GM12878 (cell line): ENCODE results near the gene RPLP2. TPM values are rescaled to one million over a fixed set of nuclear protein-coding genes. Genes with fewer than 3 reads are reported as not detected.

Experiments
- ATAC-seq: fragments of 200-7000 bp; cut with Tn5 transposase; 3 replicates; pipeline ENCODE4 v1.9.1; 2020; ENCODE audit warnings: mild to moderate bottlenecking, moderate library complexity
- BruUV-seq: library from RNA; stranded (reverse); fragments of 400-500 nt; replicated peaks from 2 replicates; lab custom pipeline; 2021; lab: Mats Ljungman, UMichigan
- CTCF ChIA-PET: fragments of 300-600 bp; sonication (Branson Sonifier 250); formaldehyde crosslinking; extraction: SDS; loops from one replicate; lab custom pipeline; 2021; ENCODE audit warnings: inconsistent platforms; lab: Yijun Ruan, JAX
- POLR2A ChIA-PET: fragments of 350-600 bp; formaldehyde crosslinking; extraction: SDS; loops from one replicate; lab custom pipeline; 2021; ENCODE audit warnings: inconsistent platforms; lab: Charles Lee
- RAD21 ChIA-PET: fragments of 300-600 bp; sonication (Branson Sonifier 250); formaldehyde crosslinking; loops from one replicate; lab custom pipeline; 2023; ENCODE audit warnings: antibody characterized with exemption; ENCODE audit not compliant: unreplicated experiment; lab: Charles Lee
- SMC1A ChIA-PET: fragments of 300-600 bp; sonication (Branson Sonifier 250); formaldehyde crosslinking; loops from one replicate; lab custom pipeline; 2023; ENCODE audit not compliant: unreplicated experiment, uncharacterized antibody; lab: Charles Lee
- DNase-seq: peaks from one replicate; pipeline ENCODE4 v3.0.0-alpha.2; 2011; ENCODE audit warnings: low read depth, low spot score
- FAIRE-seq: peaks from 3 replicates; lab custom pipeline; 2011; peaks lifted over from hg19 to GRCh38; lab: Jason Lieb, UNC
- H2AFZ ChIP-seq: 2 replicates; pipeline ENCODE4 v1.6.0; 2011; ENCODE audit warnings: low read depth, low read length, control low read depth; ENCODE audit not compliant: control insufficient read depth
- H3K27ac ChIP-seq: 2 replicates; pipeline ENCODE4 v1.5.1; 2011; ENCODE audit warnings: control low read depth; ENCODE audit not compliant: control insufficient read depth, insufficient read depth
- H3K27me3 ChIP-seq, 2 experiments: replicated peaks in 1 of 2; 2 replicates each; pipeline versions ENCODE4 v1.6.0 to v1.6.1; 2011; ENCODE audit warnings: low read length in 1 of 2; ENCODE audit not compliant: control insufficient read depth in 2 of 2, insufficient read depth in 2 of 2
- H3K36me3 ChIP-seq, 2 experiments: 2 replicates each; pipeline ENCODE4 v1.5.1; 2011; ENCODE audit warnings: low read length in 1 of 2; ENCODE audit not compliant: control insufficient read depth in 2 of 2, insufficient read depth in 2 of 2
- H3K4me1 ChIP-seq: 2 replicates; pipeline ENCODE4 v1.6.1; 2011; ENCODE audit warnings: mild to moderate bottlenecking, low read length, moderate library complexity, mixed read lengths; ENCODE audit not compliant: control insufficient read depth, insufficient read depth
- H3K4me2 ChIP-seq: 2 replicates; pipeline ENCODE4 v1.6.0; 2011; ENCODE audit warnings: control low read depth; ENCODE audit not compliant: control insufficient read depth, insufficient read depth
- H3K4me3 ChIP-seq: fragments of 200-600 bp; sonication (generic); 2 replicates; pipeline ENCODE4 v1.5.1; 2016
- H3K79me2 ChIP-seq: 2 replicates; pipeline ENCODE4 v1.6.0; 2011; ENCODE audit warnings: low read length; ENCODE audit not compliant: control insufficient read depth, insufficient read depth
- H3K9ac ChIP-seq: 2 replicates; pipeline ENCODE4 v1.8.0; 2011; ENCODE audit warnings: low read length, control low read depth, mixed read lengths; ENCODE audit not compliant: control insufficient read depth, insufficient read depth
- H3K9me3 ChIP-seq: replicated peaks from 3 replicates; pipeline ENCODE4 v1.5.1; 2011; ENCODE audit warnings: mild to moderate bottlenecking, low read length; ENCODE audit not compliant: control insufficient read depth, insufficient read depth
- H4K20me1 ChIP-seq: 2 replicates; pipeline ENCODE4 v1.6.0; 2011; ENCODE audit not compliant: control insufficient read depth, insufficient read depth
- E2F8 ChIP-seq: fragments of 450-650 bp; IDR thresholded peaks from 2 replicates; pipeline ENCODE4 v1.6.1; 2018; ENCODE audit warnings: mild to moderate bottlenecking, low read depth, moderate library complexity; ENCODE audit not compliant: partially characterized antibody
- MXI1 ChIP-seq: fragments of 150-350 bp; IDR thresholded peaks from 2 replicates; pipeline ENCODE4 v1.6.1; 2011; ENCODE audit warnings: low read depth, mild to moderate bottlenecking, inconsistent platforms, low read length, improper control_type of control experiment
- NR2C2 ChIP-seq: IDR thresholded peaks from 2 replicates; pipeline ENCODE4 v1.6.1; 2011; ENCODE audit warnings: borderline replicate concordance, low read depth; ENCODE audit not compliant: control insufficient read depth, insufficient read length
- PML ChIP-seq: IDR thresholded peaks from 2 replicates; pipeline ENCODE4 v1.6.1; 2012; ENCODE audit warnings: low read length, inconsistent platforms
- POLR2AphosphoS5 ChIP-seq: IDR thresholded peaks from 2 replicates; pipeline ENCODE4 v1.6.1; 2011; ENCODE audit warnings: mild to moderate bottlenecking, low read length, inconsistent platforms
- WGBS: methylation state at CpG from one replicate; pipeline ENCODE4 v1.1.6; 2016; ENCODE audit warnings: low lambda C conversion rate; ENCODE audit not compliant: insufficient replicate concordance, insufficient coverage; ENCODE audit errors: missing lambda C conversion rate; 5-methylcytosine and 5-hydroxymethylcytosine counted together
- in situ Hi-C: fragments of 300-500 bp; cut with MboI; formaldehyde crosslinking; loops from 9 replicates; pipeline ENCODE4 v1.14.3; 2018; ENCODE audit warnings: mixed read lengths
- intact Hi-C: fragments of 100-400 bp; cut with micrococcal nuclease; formaldehyde crosslinking; loops from one replicate; pipeline ENCODE4 v1.14.2; 2022; ENCODE audit not compliant: unreplicated experiment
- polyA plus RNA-seq, 11 experiments: library from polyadenylated mRNA; depleted of rRNA in 4 of 11; unstranded in 6 of 11; stranded (reverse) in 5 of 11; fragments of >200 nt; fragmentation: Nextera tagmentation in 4 of 11; fragmentation: Illumina TruSeq in 1 of 11; extraction: Ambion mirVana in 4 of 11; extraction: Trizol in 1 of 11; gene quantifications; 1 replicate in 1 of 11; 2 replicates in 10 of 11; pipeline versions ENCODE4 v1.2.1 to v1.2.3, GENCODE V29; 2011 to 2016; ENCODE audit warnings: inconsistent platforms in 2 of 11, missing spikeins in 2 of 11, low read depth in 1 of 11
- total RNA-seq, 4 experiments: library from RNA; depleted of rRNA in 3 of 4; stranded (reverse); fragments of >200 nt in 3 of 4; fragmentation: Illumina TruSeq in 1 of 4; extraction: Trizol in 1 of 4; gene quantifications; 2 replicates each; pipeline versions ENCODE4 v1.2.1 to v1.2.3, GENCODE V29; 2013 to 2021
- TF ChIP-seq, protein P1 (sequence below), 3 experiments: IDR thresholded peaks in 2 of 3; conservative IDR thresholded peaks in 1 of 3; 2 replicates each; pipeline ENCODE4 v1.5.1; 2011; ENCODE audit warnings: low read depth in 3 of 3, low read length in 3 of 3, mild to moderate bottlenecking in 3 of 3, control low read depth in 2 of 3, moderate library complexity in 2 of 3, inconsistent platforms in 1 of 3, mixed read lengths in 1 of 3; ENCODE audit not compliant: control insufficient read depth in 2 of 3, insufficient read depth in 1 of 3; ENCODE audit errors: extremely low read depth in 1 of 3

The RPLP2 gene
- total and polyA plus RNA-seq, 10 of the 15 experiments (the other 5 are each of a cell fraction or from before 2014, with no cell fraction given), result 488 to 3,558 (median 1,481) TPM

- TF ChIP-seq, protein P1, sequence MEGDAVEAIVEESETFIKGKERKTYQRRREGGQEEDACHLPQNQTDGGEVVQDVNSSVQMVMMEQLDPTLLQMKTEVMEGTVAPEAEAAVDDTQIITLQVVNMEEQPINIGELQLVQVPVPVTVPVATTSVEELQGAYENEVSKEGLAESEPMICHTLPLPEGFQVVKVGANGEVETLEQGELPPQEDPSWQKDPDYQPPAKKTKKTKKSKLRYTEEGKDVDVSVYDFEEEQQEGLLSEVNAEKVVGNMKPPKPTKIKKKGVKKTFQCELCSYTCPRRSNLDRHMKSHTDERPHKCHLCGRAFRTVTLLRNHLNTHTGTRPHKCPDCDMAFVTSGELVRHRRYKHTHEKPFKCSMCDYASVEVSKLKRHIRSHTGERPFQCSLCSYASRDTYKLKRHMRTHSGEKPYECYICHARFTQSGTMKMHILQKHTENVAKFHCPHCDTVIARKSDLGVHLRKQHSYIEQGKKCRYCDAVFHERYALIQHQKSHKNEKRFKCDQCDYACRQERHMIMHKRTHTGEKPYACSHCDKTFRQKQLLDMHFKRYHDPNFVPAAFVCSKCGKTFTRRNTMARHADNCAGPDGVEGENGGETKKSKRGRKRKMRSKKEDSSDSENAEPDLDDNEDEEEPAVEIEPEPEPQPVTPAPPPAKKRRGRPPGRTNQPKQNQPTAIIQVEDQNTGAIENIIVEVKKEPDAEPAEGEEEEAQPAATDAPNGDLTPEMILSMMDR (IDR thresholded peaks at IDR 0.05 in 2 of 3, conservative IDR thresholded peaks at IDR 0.05 in 1 of 3; ENCODE audit: control insufficient read depth in 2 of 3, extremely low read depth in 1 of 3, insufficient read depth in 1 of 3, low read depth in 3 of 3, low read length in 3 of 3), result no peak
- no peak for TF ChIP-seq POLR2AphosphoS5
These were observed 39.5 kb downstream of the RPLP2 start (continued) for GRCh38 chr11:849104-849824.

GRCh38 chr11:849951-850774 lies 40.4 kb downstream of the RPLP2 start:
- SMC1A ChIA-PET, result no interaction called here
- POLR2A ChIA-PET, result no interaction called here
- ATAC-seq (no peak), FAIRE-seq (no peak), DNase-seq (no peak)
- no TSS peak for BruUV-seq
- no peaks in the 10 kb centered on the region for H3K9me3 ChIP-seq
- H4K20me1 ChIP-seq, result no peaks in the 10 kb centered on the region
- no peak overlapping the region for H3K9ac ChIP-seq
- H3K36me3 ChIP-seq, result no peaks in the 10 kb centered on the region
- H3K4me2 ChIP-seq, result peak overlapping the region; percentile 42; the same call in 1 of the 2 replicates
- no peaks in the 10 kb centered on the region for H3K79me2 ChIP-seq
- 45% methylated on average over 34 of the region's 97 CpGs for WGBS
- RAD21 ChIA-PET, result no interaction called here
- no peak overlapping the region for H3K27ac ChIP-seq
- CTCF ChIA-PET, result no interaction called here
- H2AFZ ChIP-seq, result no peak overlapping the region
- H3K4me3 ChIP-seq, result no peak overlapping the region; the same call in 1 of the 2 replicates
- in situ Hi-C loops (loop anchor here (10.0 kb wide), 2 partner anchors 205 to 1005 kb away; partner anchors contain the start of gene LSP1), intact Hi-C loops (no loop called here)
- no peaks in the 10 kb centered on the region; a peak in 1 of 4 replicates for H3K27me3 ChIP-seq
- H3K4me1 ChIP-seq, result no peaks in the 10 kb centered on the region
- TF ChIP-seq NR2C2 (no peak), E2F8 (no peak), PML (no peak), MXI1 (no peak)
